Measurements from ENCODE around the gene MYBBP1A.
"Not testable (repeated sequence)": the region's sequence is repeated elsewhere in the genome, so short reads cannot be mapped to it uniquely, and the experiment has no call there.

The MYBBP1A gene

GRCh38 chr17:4588391-4588790, 33.2 kb upstream of the MYBBP1A start:
- DNase-seq: no peak

- DNase-seq: no peak
These were observed 32.6 kb upstream of the MYBBP1A start for GRCh38 chr17:4587803-4588202.

- no peak for DNase-seq
These were observed 32.0 kb upstream of the MYBBP1A start for GRCh38 chr17:4587195-4587594.

GRCh38 chr17:4586043-4586442, 30.9 kb upstream of the MYBBP1A start:
- DNase-seq: no peak

- DNase-seq: no peak
These were observed 30.4 kb upstream of the MYBBP1A start for GRCh38 chr17:4585638-4585994.

GRCh38 chr17:4584917-4585637, 29.9 kb upstream of the MYBBP1A start:
- no peak for DNase-seq

GRCh38 chr17:4584101-4584916, 29.1 kb upstream of the MYBBP1A start, which contains the start of gene SMTNL2:
SMTNL2 (plus strand) TSS chr17:4584529; CDS start chr17:4584606, 77 bp downstream.
- peak; percentile 35 for DNase-seq

- DNase-seq: peak; percentile 30
These were observed 28.6 kb upstream of the MYBBP1A start for GRCh38 chr17:4583782-4584100.

- DNase-seq: no peak
These were observed 28.0 kb upstream of the MYBBP1A start for GRCh38 chr17:4583206-4583605.

GRCh38 chr17:4582691-4583090, 27.5 kb upstream of the MYBBP1A start:
- no peak for DNase-seq

GRCh38 chr17:4582101-4582501, 26.9 kb upstream of the MYBBP1A start:
- no peak for DNase-seq

- DNase-seq: no peak
These were observed 25.1 kb upstream of the MYBBP1A start for GRCh38 chr17:4580291-4580690.

GRCh38 chr17:4579678-4580077, 24.5 kb upstream of the MYBBP1A start:
- no peak for DNase-seq

GRCh38 chr17:4578349-4578748, 23.2 kb upstream of the MYBBP1A start:
- not testable (repeated sequence) for DNase-seq

GRCh38 chr17:4577386-4577993, 22.3 kb upstream of the MYBBP1A start:
- no peak for DNase-seq

GRCh38 chr17:4576729-4577322, 21.6 kb upstream of the MYBBP1A start:
- no peak for DNase-seq

- DNase-seq: no peak
These were observed 21.0 kb upstream of the MYBBP1A start for GRCh38 chr17:4576161-4576558.

- DNase-seq: no peak
These were observed 19.4 kb upstream of the MYBBP1A start for GRCh38 chr17:4574448-4575045.

GRCh38 chr17:4573669-4574068, 18.5 kb upstream of the MYBBP1A start:
- peak; percentile 81 for DNase-seq

- DNase-seq: no peak
These were observed 17.9 kb upstream of the MYBBP1A start for GRCh38 chr17:4573115-4573514.

- no peak for DNase-seq
These were observed 16.9 kb upstream of the MYBBP1A start for GRCh38 chr17:4572131-4572530.

- DNase-seq: no peak
These were observed 14.4 kb upstream of the MYBBP1A start for GRCh38 chr17:4569591-4569990.

GRCh38 chr17:4566785-4567184, 11.6 kb upstream of the MYBBP1A start:
- peak; percentile 67 for DNase-seq
